Occipital lobe (tissue), 2 donors: ENCODE results near the gene PXN. TPM values are rescaled to one million over a fixed set of nuclear protein-coding genes. Genes with fewer than 3 reads are reported as not detected.
"Not testable (repeated sequence)": the region's sequence is repeated elsewhere in the genome, so short reads cannot be mapped to it uniquely, and the experiment has no call there.

ENCODE experiments used
- DNase-seq: peaks from one replicate; lab custom pipeline; 2025; lab: John Stamatoyannopoulos, UW
- total RNA-seq: library from RNA; depleted of rRNA; stranded (reverse); fragments of >200 nt; gene quantifications from one replicate; pipeline ENCODE4 v1.2.3, GENCODE V29; 2014

PXN gene
- total RNA-seq, 1 donor from 2014 or later, result 2.8 TPM

DNA sequence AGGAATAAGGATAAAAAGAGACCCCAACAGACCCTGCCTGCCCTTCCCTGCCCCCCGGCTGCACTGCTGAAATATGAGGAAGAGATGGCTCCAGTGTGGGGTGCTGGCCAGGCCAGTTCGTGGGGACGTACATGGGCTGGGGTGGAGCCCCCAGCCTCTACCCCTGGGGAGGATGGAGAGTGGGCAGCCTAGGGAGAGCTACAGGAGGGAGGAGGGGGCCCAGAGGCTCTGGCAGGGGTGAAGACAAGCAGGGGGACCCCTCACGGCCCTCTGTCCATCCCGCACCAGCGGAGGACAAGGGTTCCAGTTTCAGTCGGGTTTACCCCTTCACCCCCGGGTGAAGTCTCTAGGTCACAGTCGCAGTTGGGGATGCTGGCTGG, 53.6 kb downstream of the PXN start:
- no peak for DNase-seq

- no peak for DNase-seq
These were observed 54.2 kb downstream of the PXN start for GRCh38 chr12:120211243-120211903.

GRCh38 chr12:120209851-120210250, 55.7 kb downstream of the PXN start:
- DNase-seq, result no peak

- DNase-seq, result no peak
These were observed 58.3 kb downstream of the PXN start for GRCh38 chr12:120207227-120207626.

GRCh38 chr12:120206781-120207180, 58.7 kb downstream of the PXN start:
- DNase-seq, result not testable (repeated sequence)

DNA sequence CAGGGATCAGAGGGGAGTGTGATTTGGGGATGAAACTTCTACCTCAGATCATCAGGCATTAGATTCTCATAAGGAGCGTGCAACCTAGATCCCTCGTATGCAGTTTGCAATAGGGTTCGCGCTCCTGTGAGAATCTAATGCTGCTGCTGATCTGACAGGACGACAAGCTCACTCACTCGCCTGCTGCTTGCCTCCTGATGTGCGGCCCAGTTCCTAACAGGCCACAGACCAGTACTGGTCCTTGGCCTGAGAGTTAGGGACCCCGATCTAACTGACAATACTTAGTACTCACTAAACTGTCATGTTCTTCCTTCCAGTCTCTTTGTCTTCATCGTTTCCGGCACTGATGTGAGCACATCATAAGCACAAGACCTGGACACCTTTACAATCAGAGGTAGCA, 59.3 kb downstream of the PXN start:
- no peak for DNase-seq

GRCh38 chr12:120204171-120204570, 61.4 kb downstream of the PXN start:
- no peak for DNase-seq

DNA sequence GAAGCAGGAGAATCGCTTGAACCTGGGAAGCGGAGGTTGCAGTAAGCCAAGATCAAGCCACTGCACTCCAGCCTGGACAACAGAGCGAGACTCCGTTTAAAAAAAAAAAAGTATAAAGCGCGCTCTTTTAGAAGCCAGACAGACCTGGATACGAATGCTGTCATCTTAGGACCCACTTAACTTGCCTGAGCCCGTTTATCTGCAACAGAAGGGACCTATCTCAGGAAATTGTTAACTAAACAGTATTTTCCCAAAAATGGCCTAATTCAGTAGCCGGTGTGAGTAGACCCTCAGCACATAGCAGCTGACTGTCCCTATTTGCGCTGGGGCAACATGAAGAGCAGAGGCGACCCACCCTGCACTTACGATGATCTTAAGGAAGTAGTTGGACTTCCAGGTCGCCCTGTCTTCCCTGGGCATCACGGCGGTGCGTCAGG, 65.1 kb downstream of the PXN start:
- DNase-seq, result no peak

DNA sequence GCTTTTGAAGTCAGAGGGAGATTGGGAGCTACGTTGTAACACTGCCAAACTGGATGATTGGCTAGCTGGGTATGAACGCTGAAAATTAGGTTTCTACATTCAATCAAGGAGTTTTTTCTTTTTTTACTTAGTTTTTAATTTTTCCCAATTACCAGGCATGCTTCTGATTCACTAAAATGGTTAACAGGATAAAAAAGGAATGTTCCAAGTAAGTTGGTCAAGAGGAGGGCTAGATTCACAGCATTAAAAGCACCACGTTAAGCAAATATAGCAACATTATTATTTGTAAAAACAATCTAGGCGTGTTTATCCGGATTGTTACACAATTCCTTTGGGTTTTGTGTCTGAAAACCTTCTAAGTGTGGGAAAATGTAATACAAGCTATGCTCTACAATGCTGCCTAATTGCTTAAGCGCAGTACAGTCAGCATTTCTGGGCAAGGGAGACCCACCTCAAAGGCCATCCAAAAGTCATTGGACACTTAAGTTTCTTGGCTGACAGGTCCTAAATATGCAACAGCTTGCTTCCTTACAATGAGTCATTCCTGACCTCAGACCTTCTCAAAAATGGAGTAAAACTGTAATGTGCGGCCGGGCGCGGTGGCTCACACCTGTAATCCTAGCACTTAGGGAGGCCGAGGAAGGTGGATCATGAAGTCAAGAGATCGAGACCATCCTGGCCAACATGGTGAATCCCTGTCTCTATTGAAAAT, 65.8 kb downstream of the PXN start:
- DNase-seq, result no peak

DNA sequence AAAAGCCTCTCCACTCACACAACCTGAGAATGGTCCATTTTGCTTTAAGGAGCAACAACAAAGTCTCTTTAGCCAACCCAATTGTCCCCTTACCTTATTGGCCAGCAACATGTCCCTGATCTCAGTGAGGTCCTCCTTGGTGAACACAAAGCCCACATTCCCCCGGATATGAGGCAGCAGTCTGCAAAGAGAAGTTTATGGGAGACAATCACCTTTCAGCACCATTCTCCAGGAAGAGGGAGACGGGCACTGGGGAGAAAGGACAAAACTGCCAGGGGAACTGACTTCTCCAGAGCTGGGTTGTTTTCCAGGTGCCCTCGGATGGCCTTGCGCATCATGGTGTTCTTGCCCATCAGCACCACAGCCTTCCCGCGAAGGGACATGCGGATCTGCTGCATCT, 66.5 kb downstream of the PXN start:
- DNase-seq, result no peak

DNA sequence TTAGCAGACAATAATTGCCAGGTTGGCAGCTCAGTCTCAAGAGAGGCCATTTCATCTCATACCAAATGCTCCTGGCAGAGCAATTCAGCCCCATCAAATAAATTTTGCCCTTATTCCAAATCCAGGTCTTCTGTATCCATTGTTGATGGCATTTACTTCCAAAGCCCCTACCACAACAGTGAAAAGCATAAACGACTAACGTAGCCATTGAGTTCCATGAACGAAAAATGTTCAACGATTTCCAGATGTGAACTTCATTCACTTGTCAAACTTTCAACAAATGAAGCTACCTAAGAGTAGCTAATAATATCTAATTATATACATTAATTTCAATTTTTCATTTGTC, 68.0 kb downstream of the PXN start:
- DNase-seq, result no peak

DNA sequence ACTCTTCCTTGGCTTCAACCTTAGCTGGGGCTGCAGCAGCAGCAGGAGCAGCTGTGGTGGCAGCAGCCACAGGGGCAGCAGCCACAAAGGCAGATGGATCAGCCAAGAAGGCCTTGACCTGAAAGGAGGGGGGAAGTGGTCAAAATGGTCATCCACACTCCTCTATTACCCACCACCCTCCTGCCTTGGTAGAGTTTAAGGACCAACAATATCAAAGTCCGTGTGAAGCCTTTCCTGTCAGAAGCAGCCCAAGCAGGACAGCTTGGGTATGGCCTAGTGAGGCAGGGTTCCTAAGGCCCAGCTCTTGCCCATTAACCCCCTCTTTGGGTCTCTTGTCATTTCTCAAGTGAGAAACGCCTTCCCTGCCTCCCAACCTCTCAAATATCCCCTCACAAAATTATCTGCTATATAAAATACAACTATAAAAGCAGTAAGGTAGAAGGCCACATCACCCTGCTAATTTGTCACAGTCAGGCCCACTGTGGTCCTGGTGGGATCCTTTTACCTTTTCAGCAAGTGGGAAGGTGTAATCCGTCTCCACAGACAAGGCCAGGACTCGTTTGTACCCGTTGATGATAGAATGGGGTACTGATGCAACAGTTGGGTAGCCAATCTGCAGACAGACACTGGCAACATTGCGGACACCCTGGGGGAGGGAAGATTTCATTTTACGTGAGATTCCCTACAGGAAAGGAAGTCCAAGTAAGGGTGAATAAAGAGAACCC, 68.6 kb downstream of the PXN start:
- not testable (repeated sequence) for DNase-seq

DNA sequence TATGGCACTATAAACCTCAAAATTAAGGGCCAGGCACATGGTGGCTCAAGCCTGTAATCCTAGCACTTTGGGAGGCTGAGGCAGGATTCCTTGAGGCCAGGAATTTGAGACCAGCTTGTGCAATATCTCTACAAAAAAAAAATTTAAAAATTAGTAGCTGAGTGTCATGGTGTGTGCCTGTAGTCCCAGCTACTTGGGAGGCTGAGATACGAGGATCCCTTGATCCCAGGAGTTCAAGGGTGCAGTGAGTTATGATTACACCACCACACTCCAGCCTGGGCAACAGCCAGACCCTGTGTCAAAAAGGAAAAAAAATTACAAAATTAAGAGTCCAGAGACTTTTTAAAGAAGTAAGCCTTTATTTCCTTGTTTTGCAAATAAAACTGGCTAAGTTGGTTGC, 69.2 kb downstream of the PXN start:
- DNase-seq, result no peak

DNA sequence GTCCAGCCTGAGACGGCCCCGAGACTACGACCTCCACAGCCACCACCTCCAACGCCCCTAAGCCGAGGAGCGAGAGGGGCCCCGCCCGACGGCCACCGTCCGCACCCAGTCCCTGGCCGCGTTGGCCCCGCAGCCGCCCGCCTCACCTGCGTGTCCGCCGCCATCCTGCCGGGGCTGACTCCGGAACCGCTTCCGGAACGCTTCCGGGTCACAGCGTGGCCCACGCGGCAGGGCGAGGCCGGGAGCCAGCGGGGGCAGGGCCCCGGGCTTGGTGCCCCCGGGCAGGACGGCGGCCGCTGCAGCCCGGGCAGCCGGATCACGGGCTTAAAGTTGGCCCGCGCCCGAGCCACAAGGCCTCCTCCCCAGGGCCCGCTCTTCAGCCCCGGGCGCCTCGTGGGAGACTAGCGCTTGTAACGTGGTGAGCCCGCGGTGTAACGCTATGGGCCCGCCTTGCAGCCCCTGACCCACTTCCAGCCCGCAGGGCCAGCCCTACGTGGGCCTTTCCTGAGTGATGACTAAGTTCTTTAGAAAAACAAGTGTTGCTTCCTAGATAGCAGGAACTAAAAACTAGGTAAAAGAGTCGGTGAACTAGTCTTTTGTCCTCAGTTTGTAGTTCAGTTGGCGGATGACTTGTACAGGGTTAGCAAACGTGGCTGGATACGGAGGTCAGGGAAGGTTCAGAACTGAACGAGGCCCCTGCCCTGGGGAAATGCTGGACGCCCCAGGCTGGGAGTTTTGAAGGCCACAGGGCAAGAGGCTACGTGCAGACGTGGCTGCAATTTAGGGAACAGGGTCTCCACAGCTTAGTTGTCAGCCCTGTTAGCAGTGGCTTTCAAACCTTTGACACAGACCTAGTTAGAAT, 70.8 kb downstream of the PXN start, which contains the start of gene GCN1:
Gene GCN1, minus strand, starts transcription at position 182 of the 862 bp plus-strand sequence. Its CDS starts 18 bp downstream, at position 164.
- DNase-seq, result peak; percentile 78

GRCh38 chr12:120194226-120194533, 71.3 kb downstream of the PXN start:
- no peak for DNase-seq

GRCh38 chr12:120193286-120193685, 72.2 kb downstream of the PXN start:
- not testable (repeated sequence) for DNase-seq

DNA sequence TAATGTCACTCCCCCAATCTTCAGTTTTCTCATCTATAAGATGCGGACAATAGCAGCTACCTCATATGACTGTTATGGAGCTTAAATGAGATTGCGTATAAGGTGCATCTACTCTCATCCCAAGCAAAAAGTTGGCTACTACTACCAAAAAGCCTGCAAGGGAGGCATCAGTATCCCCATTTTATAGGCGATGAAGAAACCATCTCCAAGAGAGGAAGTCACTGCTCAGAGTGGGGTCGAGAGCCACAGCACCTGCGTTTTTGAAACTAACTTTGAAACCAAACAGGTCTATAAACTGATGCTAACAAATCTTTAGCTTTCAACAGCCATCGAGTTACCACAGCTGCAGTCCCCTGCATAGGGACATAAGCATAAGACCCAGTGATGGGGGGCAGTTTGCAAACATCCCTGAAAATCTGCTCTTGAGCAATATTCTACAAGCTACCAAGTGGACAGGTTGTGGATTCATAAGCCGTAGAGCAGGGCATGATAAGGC, 74.5 kb downstream of the PXN start:
- DNase-seq, result no peak

DNA sequence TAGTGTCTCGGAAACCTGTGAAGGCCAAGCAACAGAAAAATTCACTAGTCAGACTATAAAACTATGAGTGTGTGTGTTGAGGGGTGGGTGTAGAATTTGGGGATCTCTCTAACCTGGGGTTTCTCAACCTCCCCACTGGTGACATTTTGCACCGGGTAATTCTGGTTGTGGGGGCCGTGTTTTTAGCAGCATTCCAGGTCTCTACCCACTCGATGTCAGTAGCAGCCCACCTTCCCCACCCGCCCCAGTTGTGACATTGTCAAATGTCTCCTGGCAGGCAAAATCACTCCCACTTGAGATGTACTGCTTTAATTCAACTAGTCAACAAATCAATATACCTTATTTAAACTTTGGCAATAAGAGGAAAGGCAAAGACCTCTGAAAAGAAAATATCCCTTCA, 75.1 kb downstream of the PXN start:
- DNase-seq, result no peak

GRCh38 chr12:120186654-120187053, 78.9 kb downstream of the PXN start:
- no peak for DNase-seq

- no peak for DNase-seq
These were observed 82.3 kb downstream of the PXN start for GRCh38 chr12:120183211-120183631.

GRCh38 chr12:120181991-120182631, 83.4 kb downstream of the PXN start:
- DNase-seq, result no peak
